HG03103 (cell line): ENCODE measurements around the gene SPAG8.

ENCODE experiments used
- ATAC-seq: cut with Tn5 transposase; IDR thresholded peaks from one replicate; pipeline ENCODE4 v1.9.1; 2021; ENCODE audit warnings: low read depth; ENCODE audit not compliant: unreplicated experiment

SPAG8 gene

DNA sequence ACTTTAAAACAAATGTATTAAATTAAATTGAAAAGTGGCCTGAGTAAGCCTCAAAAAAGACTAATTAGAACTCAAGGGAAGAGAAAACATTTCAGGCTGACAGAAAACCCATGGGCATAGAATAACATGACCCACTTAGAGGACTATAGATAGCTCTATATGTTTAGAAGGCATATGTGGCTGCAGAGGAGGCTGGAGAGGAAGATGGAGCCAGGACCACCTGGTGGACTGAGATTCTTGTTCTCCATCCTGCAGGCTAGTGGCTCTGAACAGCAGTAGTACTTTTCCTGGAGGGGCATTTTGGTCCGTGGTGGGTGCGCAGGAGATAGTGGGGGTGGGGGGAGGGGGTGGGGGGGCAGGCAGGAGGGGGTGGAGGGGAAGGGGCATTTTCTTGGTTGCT lies 31.0 kb downstream of the SPAG8 start:
- ATAC-seq = no peak

DNA sequence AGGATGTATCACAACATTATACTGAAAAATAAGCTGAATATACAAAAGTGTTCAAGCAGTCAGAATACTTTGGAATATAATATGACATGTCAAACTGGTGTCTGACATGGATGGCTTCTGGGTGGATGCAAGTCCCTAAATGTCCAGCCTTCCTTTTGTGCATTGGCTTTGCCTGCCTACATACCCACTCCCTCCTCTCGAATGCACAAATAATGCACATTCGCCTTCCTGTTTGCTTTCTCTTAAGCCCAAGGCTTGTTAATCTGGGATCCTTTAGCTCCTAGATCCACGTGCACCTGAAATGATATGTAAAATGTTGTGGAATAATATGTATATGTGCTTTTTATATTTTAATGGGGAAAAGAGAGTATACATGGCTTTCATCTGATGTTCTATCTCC lies 33.6 kb downstream of the SPAG8 start:
- no peak for ATAC-seq

DNA sequence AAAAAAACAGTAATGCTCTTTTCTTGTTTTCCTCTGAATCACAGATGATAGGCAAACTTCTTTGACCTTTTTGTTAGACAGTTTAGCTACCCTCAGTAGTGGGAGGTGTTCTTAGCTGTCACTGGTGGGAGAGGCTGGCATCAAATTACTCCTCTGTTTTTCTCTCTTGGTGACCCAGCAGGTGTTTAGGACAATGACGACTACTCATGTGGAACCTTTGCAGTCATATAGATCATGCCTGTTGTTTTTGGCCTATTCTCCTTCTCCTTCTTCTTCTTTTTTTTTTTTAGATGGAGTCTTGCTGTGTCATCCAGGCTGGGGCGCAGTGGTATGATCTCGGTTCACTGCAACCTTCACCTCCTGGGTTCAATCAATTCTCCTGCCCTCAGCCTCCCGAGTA lies 36.0 kb downstream of the SPAG8 start:
- no peak for ATAC-seq

DNA sequence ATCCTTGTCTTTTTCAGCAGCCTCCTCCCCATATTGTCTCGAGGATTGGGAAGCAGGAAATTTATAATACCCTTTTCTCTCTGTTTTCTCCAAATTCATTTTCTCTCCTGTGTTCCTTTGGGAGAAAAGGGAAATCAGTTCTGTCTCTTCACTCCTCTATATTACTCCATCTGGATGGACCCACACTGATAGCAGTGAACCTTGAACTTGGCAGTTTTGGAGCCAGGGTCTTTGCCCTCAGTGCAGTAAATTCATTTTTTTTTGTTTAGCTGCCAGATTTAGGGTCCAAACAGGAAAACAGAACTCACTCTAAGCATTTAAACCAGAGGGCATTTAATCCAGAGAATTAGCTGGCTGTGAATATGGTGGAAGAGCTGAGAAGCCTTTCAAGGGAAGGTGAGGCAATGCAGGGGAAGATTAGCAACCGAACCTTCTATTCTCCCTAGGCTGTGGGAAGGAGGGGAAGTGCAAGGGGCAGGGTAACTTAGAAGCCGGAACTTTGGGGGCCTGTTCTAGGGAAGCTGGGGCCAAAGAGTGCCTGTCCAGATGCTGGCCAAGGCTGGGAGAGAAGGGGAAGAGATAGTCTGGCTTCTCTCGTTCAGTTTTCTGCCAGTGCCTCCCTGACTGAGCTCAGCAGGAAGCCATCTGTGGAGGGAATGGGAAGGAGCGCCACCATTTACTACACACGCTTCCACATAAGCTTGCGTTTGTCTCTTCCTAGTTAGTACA lies 37.0 kb downstream of the SPAG8 start:
- ATAC-seq = no peak

DNA sequence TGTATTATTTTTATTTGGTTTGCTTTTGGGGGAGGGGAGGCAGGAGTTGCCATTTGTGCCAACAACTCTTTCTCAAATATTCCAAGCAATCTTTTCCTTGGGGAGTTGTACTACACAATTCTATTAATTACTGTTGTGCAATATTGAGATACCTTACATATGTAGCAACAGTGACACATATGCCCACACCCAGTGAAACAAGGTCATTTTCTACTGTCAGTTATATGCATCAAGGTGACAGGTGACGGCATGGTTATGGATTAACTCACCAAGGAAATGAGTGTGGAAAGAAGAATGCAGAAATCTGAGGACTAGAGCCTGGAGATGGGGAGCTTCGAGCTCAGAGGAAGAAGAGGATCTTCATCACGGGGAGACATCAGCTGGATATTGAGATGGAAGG lies 40.1 kb downstream of the SPAG8 start:
- no peak for ATAC-seq

DNA sequence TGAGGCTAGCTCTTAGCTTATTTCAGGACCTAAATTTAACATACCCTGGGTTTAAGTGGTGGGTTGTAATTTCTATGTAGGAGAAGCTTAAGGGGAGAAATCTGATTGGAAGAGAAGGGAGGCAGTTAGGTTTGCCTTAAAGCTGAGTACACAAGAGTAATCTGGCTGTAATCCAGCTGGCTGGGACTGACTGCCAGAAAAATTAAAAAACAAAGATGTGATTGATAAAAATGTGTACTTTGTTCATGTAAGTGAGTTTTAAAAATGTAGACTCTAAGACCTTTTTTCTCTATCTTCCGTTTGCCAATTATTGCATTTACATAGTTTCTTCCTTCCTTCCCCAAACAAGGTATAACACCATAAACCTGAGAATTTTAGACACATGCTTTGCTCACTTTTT lies 40.5 kb downstream of the SPAG8 start:
- no peak for ATAC-seq

DNA sequence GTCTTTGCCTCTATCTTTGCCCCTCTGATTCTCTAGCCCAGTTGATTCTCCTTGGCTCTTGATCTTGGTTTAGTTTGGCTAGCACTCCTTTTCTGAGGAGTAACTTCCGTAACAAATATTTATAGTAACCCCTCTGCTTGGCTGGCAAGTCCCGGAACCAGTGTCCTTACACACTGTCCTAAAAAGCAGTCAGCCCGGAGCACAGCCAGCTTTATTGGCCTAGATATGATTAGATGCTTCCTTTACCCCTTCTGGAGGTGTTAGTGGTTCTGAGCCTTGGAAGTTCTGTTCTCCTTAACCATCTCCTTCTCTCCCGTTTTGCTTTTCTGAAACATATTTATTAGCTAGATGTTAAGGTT lies 41.0 kb downstream of the SPAG8 start:
- ATAC-seq = no peak

DNA sequence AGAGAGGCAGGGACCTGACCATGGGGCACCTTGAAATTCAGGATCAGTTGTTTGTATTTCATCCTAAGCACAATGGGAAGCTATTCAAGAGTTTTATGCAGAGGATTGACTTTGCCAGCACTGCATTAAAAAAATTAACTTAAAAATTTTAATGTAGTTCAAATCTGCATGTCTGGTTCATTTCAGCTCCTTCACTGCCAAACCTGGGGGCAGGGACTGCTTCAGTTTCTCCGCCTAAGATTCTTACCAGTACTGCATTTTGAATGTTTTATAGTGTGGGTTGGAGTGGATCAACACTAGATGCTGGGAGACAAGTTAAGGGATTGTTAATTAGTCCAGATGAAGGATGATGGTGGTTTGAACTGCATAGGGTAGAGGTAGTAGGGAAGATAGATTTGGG lies 42.3 kb downstream of the SPAG8 start:
- no peak for ATAC-seq

DNA sequence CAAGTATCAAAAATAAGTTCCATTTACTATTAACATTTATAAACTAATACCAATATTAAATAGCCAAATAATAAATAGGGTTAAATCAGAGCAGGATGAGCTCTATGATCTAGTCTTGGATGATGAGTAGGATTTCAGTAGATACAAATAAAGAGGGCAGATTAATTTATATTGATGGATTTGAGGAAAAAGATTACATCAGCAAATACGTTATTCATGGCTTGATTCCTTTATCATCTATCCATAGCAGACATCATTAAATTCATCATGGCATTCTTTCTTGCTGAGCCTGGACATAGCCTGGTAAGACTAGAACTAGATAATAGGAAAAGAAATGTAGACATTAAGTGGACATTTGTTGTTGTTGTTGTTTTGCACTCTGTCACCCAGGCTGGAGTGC lies 44.6 kb downstream of the SPAG8 start:
- no peak for ATAC-seq

DNA sequence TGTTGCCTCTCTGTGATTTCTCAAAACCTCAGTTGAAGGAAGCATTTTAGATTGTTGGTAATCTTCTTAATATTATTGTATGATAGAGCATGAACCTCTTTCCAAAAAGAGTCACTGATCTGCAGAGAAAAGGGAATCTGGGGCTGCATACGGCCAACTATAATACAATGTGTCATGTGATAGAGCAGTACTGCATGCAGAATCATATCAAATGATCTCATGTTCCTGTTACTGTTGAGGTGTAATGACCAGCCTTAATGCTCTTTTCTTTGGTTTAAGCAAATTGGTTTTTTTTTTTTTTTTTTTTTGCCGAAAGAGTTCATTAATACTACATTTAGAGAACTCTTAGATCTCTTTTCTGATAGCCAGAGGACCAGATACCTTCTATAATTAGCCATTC lies 45.1 kb downstream of the SPAG8 start:
- no peak for ATAC-seq

DNA sequence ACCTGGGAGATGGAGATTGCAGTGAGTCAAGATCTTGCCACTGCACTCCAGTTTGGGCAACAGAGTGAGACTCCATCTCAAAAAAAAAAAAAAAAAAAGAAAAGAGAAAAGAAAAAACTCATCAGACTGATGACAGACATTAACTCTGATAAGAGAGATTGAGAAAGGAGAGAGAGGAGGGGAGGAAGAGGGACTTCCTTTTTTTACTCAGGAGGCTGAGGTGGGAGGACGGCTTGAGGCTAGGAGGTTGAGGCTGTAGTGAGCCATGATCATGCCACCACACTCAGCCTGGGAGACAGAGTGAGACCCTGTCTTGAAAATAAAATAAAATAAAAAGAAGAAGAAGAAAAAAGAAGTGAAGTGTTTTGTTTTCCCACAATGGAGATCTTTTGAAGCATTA lies 48.3 kb downstream of the SPAG8 start:
- no peak for ATAC-seq

DNA sequence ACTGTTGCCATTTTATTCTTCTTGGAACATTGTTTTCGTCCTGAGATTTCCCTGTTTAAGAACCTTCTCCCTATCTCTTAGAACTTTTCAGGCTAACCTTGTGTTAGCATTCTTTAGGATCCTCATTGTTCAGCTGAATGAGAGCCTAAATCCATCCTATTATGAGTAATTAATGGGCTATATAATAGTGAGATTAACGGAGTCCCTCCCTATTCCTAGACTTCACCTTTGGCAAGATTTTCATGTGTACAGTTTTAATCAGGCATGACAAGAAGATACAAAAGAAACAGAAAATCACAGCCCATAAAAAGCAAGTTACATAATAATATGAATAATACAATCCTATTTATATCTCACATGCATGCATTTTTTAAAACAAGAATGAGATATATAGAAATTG lies 48.9 kb downstream of the SPAG8 start:
- no peak for ATAC-seq

DNA sequence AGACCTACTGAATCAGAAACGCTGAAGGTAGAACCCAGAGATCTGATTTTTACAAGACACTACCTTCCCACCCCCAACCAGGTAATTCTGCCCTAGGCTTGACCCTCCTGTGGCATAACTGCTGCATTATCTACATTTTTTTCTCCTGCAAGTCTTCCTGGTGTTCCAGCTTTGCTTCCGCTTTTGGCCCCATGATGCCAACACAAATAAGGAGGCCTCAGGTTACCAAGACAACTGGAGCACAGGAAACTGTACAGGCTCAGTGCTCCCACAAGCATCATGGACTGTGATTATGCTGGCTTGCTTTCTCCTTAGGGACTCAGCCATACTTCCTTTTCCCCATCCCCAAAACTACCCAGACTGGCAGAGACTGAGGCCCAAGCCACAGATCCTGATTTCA lies 51.4 kb downstream of the SPAG8 start:
- ATAC-seq = no peak

DNA sequence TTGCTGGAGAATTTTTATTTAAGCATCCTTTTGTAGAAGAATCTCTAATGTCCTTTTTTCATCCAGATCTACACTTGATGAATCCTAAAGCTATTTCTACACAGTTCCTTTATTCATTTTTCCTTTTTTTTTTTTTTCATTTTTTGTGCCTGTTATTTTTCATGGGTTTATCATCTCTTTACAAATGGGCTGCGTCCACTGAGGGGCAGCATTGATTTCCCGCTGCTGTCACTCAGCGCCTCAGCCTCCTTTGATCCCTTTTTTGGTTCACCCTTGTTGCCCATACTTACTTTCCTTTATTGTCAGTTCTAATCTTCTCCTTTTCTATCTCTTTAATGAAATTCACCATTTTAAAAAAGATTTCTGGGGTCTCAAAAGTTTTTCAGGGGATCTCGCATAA lies 52.3 kb downstream of the SPAG8 start:
- no peak for ATAC-seq
